ENCODE measurements around the gene DCBLD1. TPM values are rescaled to one million over a fixed set of nuclear protein-coding genes. Genes with fewer than 3 reads are reported as not detected.

DCBLD1 gene
- 28.8 and 43.5 TPM in 2 replicates for total RNA-seq

GRCh38 chr6:117482240-117483003 is at the start of gene DCBLD1:
Gene DCBLD1 (plus strand): TSS chr6:117482674. CDS start chr6:117482782, 108 bp downstream.

Other genes starting within 250 kb of the DCBLD1 start
- gene VGLL2, start 217.1 kb upstream of the DCBLD1 start, total RNA-seq: not detected in 2 replicates
- 0.65 and 1.8 TPM in 2 replicates for gene ROS1, start 56.7 kb upstream of the DCBLD1 start, total RNA-seq
- 21.3 and 28.6 TPM in 2 replicates for gene GOPC, start 119.8 kb downstream of the DCBLD1 start, total RNA-seq
- gene NUS1, start 192.8 kb downstream of the DCBLD1 start, total RNA-seq: 14.8 and 18.9 TPM in 2 replicates

Measured in airway epithelial cell (primary cell).